GM12878 (cell line): ENCODE data around the gene PRRC2A. TPM values are rescaled to one million over a fixed set of nuclear protein-coding genes. Genes with fewer than 3 reads are reported as not detected.

Experiments
- ATAC-seq: fragments of 200-7000 bp; cut with Tn5 transposase; 3 replicates; pipeline ENCODE4 v1.9.1; 2020; ENCODE audit warnings: mild to moderate bottlenecking, moderate library complexity
- BruUV-seq: library from RNA; stranded (reverse); fragments of 400-500 nt; replicated peaks from 2 replicates; lab custom pipeline; 2021; lab: Mats Ljungman, UMichigan
- CTCF ChIA-PET: fragments of 300-600 bp; sonication (Branson Sonifier 250); formaldehyde crosslinking; extraction: SDS; loops from one replicate; lab custom pipeline; 2021; ENCODE audit warnings: inconsistent platforms; lab: Yijun Ruan, JAX
- POLR2A ChIA-PET: fragments of 350-600 bp; formaldehyde crosslinking; extraction: SDS; loops from one replicate; lab custom pipeline; 2021; ENCODE audit warnings: inconsistent platforms; lab: Charles Lee
- RAD21 ChIA-PET: fragments of 300-600 bp; sonication (Branson Sonifier 250); formaldehyde crosslinking; loops from one replicate; lab custom pipeline; 2023; ENCODE audit warnings: antibody characterized with exemption; ENCODE audit not compliant: unreplicated experiment; lab: Charles Lee
- SMC1A ChIA-PET: fragments of 300-600 bp; sonication (Branson Sonifier 250); formaldehyde crosslinking; loops from one replicate; lab custom pipeline; 2023; ENCODE audit not compliant: unreplicated experiment, uncharacterized antibody; lab: Charles Lee
- DNase-seq: peaks from one replicate; pipeline ENCODE4 v3.0.0-alpha.2; 2011; ENCODE audit warnings: low read depth, low spot score
- FAIRE-seq: peaks from 3 replicates; lab custom pipeline; 2011; peaks lifted over from hg19 to GRCh38; lab: Jason Lieb, UNC
- H2AFZ ChIP-seq: 2 replicates; pipeline ENCODE4 v1.6.0; 2011; ENCODE audit warnings: low read depth, low read length, control low read depth; ENCODE audit not compliant: control insufficient read depth
- H3K27ac ChIP-seq: 2 replicates; pipeline ENCODE4 v1.5.1; 2011; ENCODE audit warnings: control low read depth; ENCODE audit not compliant: control insufficient read depth, insufficient read depth
- H3K27me3 ChIP-seq, 2 experiments: replicated peaks in 1 of 2; 2 replicates each; pipeline versions ENCODE4 v1.6.0 to v1.6.1; 2011; ENCODE audit warnings: low read length in 1 of 2; ENCODE audit not compliant: control insufficient read depth in 2 of 2, insufficient read depth in 2 of 2
- H3K36me3 ChIP-seq, 2 experiments: 2 replicates each; pipeline ENCODE4 v1.5.1; 2011; ENCODE audit warnings: low read length in 1 of 2; ENCODE audit not compliant: control insufficient read depth in 2 of 2, insufficient read depth in 2 of 2
- H3K4me1 ChIP-seq: 2 replicates; pipeline ENCODE4 v1.6.1; 2011; ENCODE audit warnings: mild to moderate bottlenecking, low read length, moderate library complexity, mixed read lengths; ENCODE audit not compliant: control insufficient read depth, insufficient read depth
- H3K4me2 ChIP-seq: 2 replicates; pipeline ENCODE4 v1.6.0; 2011; ENCODE audit warnings: control low read depth; ENCODE audit not compliant: control insufficient read depth, insufficient read depth
- H3K4me3 ChIP-seq: fragments of 200-600 bp; sonication (generic); 2 replicates; pipeline ENCODE4 v1.5.1; 2016
- H3K79me2 ChIP-seq: 2 replicates; pipeline ENCODE4 v1.6.0; 2011; ENCODE audit warnings: low read length; ENCODE audit not compliant: control insufficient read depth, insufficient read depth
- H3K9ac ChIP-seq: 2 replicates; pipeline ENCODE4 v1.8.0; 2011; ENCODE audit warnings: low read length, control low read depth, mixed read lengths; ENCODE audit not compliant: control insufficient read depth, insufficient read depth
- H3K9me3 ChIP-seq: replicated peaks from 3 replicates; pipeline ENCODE4 v1.5.1; 2011; ENCODE audit warnings: mild to moderate bottlenecking, low read length; ENCODE audit not compliant: control insufficient read depth, insufficient read depth
- H4K20me1 ChIP-seq: 2 replicates; pipeline ENCODE4 v1.6.0; 2011; ENCODE audit not compliant: control insufficient read depth, insufficient read depth
- BMI1 ChIP-seq: fragments of 450-650 bp; IDR thresholded peaks from 2 replicates; pipeline ENCODE4 v1.6.1; 2016; ENCODE audit warnings: mild to moderate bottlenecking, moderate library complexity, borderline replicate concordance
- CBX5 ChIP-seq: sonication (generic); IDR thresholded peaks from 2 replicates; pipeline ENCODE4 v1.6.1; 2016; ENCODE audit warnings: low read depth, moderate library complexity, mild to moderate bottlenecking, inconsistent platforms
- DPF2 ChIP-seq: fragments of 450-650 bp; IDR thresholded peaks from 2 replicates; pipeline ENCODE4 v1.6.1; 2017; ENCODE audit warnings: mild to moderate bottlenecking
- EED ChIP-seq: sonication (generic); IDR thresholded peaks from 2 replicates; pipeline ENCODE4 v1.6.1; 2016; ENCODE audit warnings: antibody characterized with exemption, low read depth
- EZH2 ChIP-seq: IDR thresholded peaks from 2 replicates; pipeline ENCODE4 v1.6.1; 2012; ENCODE audit warnings: low read depth, mild to moderate bottlenecking, control low read depth, inconsistent platforms, low read length, borderline replicate concordance; ENCODE audit not compliant: control insufficient read depth
- GATAD2B ChIP-seq: fragments of 450-650 bp; conservative IDR thresholded peaks from 2 replicates; pipeline ENCODE4 v1.6.1; 2017; ENCODE audit warnings: low read depth, mild to moderate bottlenecking, moderate library complexity
- IKZF1 ChIP-seq: fragments of 450-650 bp; conservative IDR thresholded peaks from 2 replicates; pipeline ENCODE4 v1.6.1; 2017; ENCODE audit warnings: antibody characterized with exemption, mild to moderate bottlenecking
- KDM1A ChIP-seq: fragments of 200-600 bp; sonication (generic); IDR thresholded peaks from 2 replicates; pipeline ENCODE4 v1.6.1; 2016; ENCODE audit warnings: borderline replicate concordance
- MEF2A ChIP-seq: IDR thresholded peaks from 2 replicates; pipeline ENCODE4 v1.6.1; 2011; ENCODE audit warnings: low read depth, mild to moderate bottlenecking, low read length, moderate library complexity; ENCODE audit not compliant: insufficient read depth
- MEF2B ChIP-seq: fragments of 450-650 bp; IDR thresholded peaks from 2 replicates; pipeline ENCODE4 v1.6.1; 2018; ENCODE audit warnings: mild to moderate bottlenecking, moderate library complexity; ENCODE audit not compliant: partially characterized antibody, poor library complexity, severe bottlenecking
- NBN ChIP-seq: fragments of 450-650 bp; IDR thresholded peaks from 2 replicates; pipeline ENCODE4 v1.6.1; 2016
- NFIC ChIP-seq: IDR thresholded peaks from 2 replicates; pipeline ENCODE4 v1.6.1; 2012; ENCODE audit warnings: low read depth, mild to moderate bottlenecking, inconsistent platforms, low read length, moderate library complexity
- NFYB ChIP-seq: IDR thresholded peaks from 2 replicates; pipeline ENCODE4 v1.6.1; 2011; ENCODE audit warnings: low read depth, mild to moderate bottlenecking, low read length, improper control_type of control experiment, moderate library complexity; ENCODE audit not compliant: insufficient read depth
- PAX5 ChIP-seq: IDR thresholded peaks from 2 replicates; pipeline ENCODE4 v1.6.1; 2011; ENCODE audit warnings: low read depth, low read length, borderline replicate concordance
- SMARCA5 ChIP-seq: fragments of 450-650 bp; IDR thresholded peaks from 2 replicates; pipeline ENCODE4 v1.6.1; 2017; ENCODE audit warnings: mild to moderate bottlenecking
- SREBF2 ChIP-seq: IDR thresholded peaks from 2 replicates; pipeline ENCODE4 v1.6.1; 2012; ENCODE audit warnings: mild to moderate bottlenecking, low read length
- STAT1 ChIP-seq: fragments of 450-650 bp; conservative IDR thresholded peaks from 2 replicates; pipeline ENCODE4 v1.6.1; 2014; ENCODE audit warnings: antibody characterized with exemption, mild to moderate bottlenecking
- SUZ12 ChIP-seq: fragments of 200-600 bp; sonication (generic); IDR thresholded peaks from one replicate; pipeline ENCODE4 v1.6.1; 2018; ENCODE audit warnings: antibody characterized with exemption, mild to moderate bottlenecking; ENCODE audit not compliant: unreplicated experiment
- TAF1 ChIP-seq: IDR thresholded peaks from 2 replicates; pipeline ENCODE4 v1.6.1; 2011; ENCODE audit warnings: mild to moderate bottlenecking, low read depth, low read length, borderline replicate concordance
- TCF12 ChIP-seq: IDR thresholded peaks from 2 replicates; pipeline ENCODE4 v1.6.1; 2011; ENCODE audit warnings: low read depth, mild to moderate bottlenecking, low read length
- TCF3 ChIP-seq: IDR thresholded peaks from 2 replicates; pipeline ENCODE4 v1.6.1; 2012; ENCODE audit warnings: low read depth, mild to moderate bottlenecking, low read length, borderline replicate concordance; ENCODE audit not compliant: insufficient read depth
- WGBS: methylation state at CpG from one replicate; pipeline ENCODE4 v1.1.6; 2016; ENCODE audit warnings: low lambda C conversion rate; ENCODE audit not compliant: insufficient replicate concordance, insufficient coverage; ENCODE audit errors: missing lambda C conversion rate; 5-methylcytosine and 5-hydroxymethylcytosine counted together
- in situ Hi-C: fragments of 300-500 bp; cut with MboI; formaldehyde crosslinking; loops from 9 replicates; pipeline ENCODE4 v1.14.3; 2018; ENCODE audit warnings: mixed read lengths
- intact Hi-C: fragments of 100-400 bp; cut with micrococcal nuclease; formaldehyde crosslinking; loops from one replicate; pipeline ENCODE4 v1.14.2; 2022; ENCODE audit not compliant: unreplicated experiment
- polyA plus RNA-seq, 11 experiments: library from polyadenylated mRNA; depleted of rRNA in 4 of 11; unstranded in 6 of 11; stranded (reverse) in 5 of 11; fragments of >200 nt; fragmentation: Nextera tagmentation in 4 of 11; fragmentation: Illumina TruSeq in 1 of 11; extraction: Ambion mirVana in 4 of 11; extraction: Trizol in 1 of 11; gene quantifications; 1 replicate in 1 of 11; 2 replicates in 10 of 11; pipeline versions ENCODE4 v1.2.1 to v1.2.3, GENCODE V29; 2011 to 2016; ENCODE audit warnings: inconsistent platforms in 2 of 11, missing spikeins in 2 of 11, low read depth in 1 of 11
- total RNA-seq, 4 experiments: library from RNA; depleted of rRNA in 3 of 4; stranded (reverse); fragments of >200 nt in 3 of 4; fragmentation: Illumina TruSeq in 1 of 4; extraction: Trizol in 1 of 4; gene quantifications; 2 replicates each; pipeline versions ENCODE4 v1.2.1 to v1.2.3, GENCODE V29; 2013 to 2021
- TF ChIP-seq, protein P1 (sequence below): fragments of 450-650 bp; IDR thresholded peaks from 2 replicates; pipeline ENCODE4 v1.6.1; 2016; ENCODE audit warnings: mild to moderate bottlenecking
- TF ChIP-seq, protein P2 (sequence below): IDR thresholded peaks from 2 replicates; pipeline ENCODE4 v1.6.1; 2011; ENCODE audit warnings: low read depth, mild to moderate bottlenecking, low read length, moderate library complexity, borderline replicate concordance; ENCODE audit errors: extremely low read depth

The PRRC2A gene
- total and polyA plus RNA-seq, 10 of the 15 experiments (the other 5 are each of a cell fraction or from before 2014, with no cell fraction given): 0.40 to 244 (median 61.3) TPM

DNA sequence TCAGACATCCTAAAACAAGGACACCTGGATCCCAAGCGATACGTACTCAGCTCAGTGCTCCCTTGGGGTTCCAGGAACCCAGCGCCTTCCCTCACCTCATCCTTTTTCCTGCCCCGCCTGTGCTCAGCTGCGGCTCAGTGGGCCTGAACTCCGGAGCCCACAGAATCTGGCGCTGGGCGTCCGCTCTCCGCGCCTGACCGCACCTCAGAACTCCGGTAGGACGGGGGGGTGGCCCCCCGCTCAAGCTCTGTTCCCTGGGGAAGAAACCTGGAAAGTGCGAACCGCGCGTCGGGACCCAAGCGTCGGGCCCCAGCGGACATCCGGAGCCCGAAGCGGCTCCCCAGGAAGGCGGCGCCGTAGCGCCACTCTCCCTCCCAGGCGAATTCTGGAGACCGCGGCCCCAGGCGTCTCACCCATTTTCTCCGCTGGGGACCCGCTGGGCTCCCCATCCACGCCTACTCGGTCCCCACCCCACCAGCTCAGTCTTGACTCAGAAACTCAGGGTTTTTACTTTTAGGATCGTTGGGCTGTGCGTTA is 60.7 kb downstream of the PRRC2A start:
- no peaks in the 10 kb centered on the region for H3K36me3 ChIP-seq
- peak overlapping the region; percentile 71 for H3K4me3 ChIP-seq
- intact Hi-C loops (loop anchor here (5.0 kb wide), 1 partner anchor 51 kb away; no protein-coding TSS in a partner anchor), in situ Hi-C loops (no loop called here)
- FAIRE-seq: no peak
- 2% methylated on average over 40 of the region's 40 CpGs for WGBS
- ChIA-PET POLR2A (interaction anchor here (0.6 to 0.7 kb wide), 4 partner anchors 57 to 146 kb away, joined by 3 to 7 read pairs (median 4); partner anchors contain the start of gene HSPA1B), CTCF (interaction anchor here (0.6 to 2.7 kb wide), 25 partner anchors 9 to 242 kb away, joined by 3 to 16 read pairs (median 3); partner anchors contain the start of genes HSPA1A, HSPA1L and LY6G5B), SMC1A (interaction anchor here (0.7 to 2.5 kb wide), 8 partner anchors 50 to 242 kb away, joined by 3 to 12 read pairs (median 4); partner anchors contain the start of gene MSH5), RAD21 (interaction anchor here (0.9 to 2.5 kb wide), 8 partner anchors 32 to 242 kb away, joined by 3 to 30 read pairs (median 4); partner anchors contain the start of genes ATP6V1G2, DDAH2 and NEU1)
- peaks cover 6% of the 10 kb centered on the region for H3K4me1 ChIP-seq
- ATAC-seq: peak; percentile 81
- H3K79me2 ChIP-seq: no peaks in the 10 kb centered on the region
- peak overlapping the region; percentile 64 for H2AFZ ChIP-seq
- no peaks in the 10 kb centered on the region for H3K27me3 ChIP-seq
- H4K20me1 ChIP-seq: no peaks in the 10 kb centered on the region
- H3K4me2 ChIP-seq: peak overlapping the region; percentile 87
- peak overlapping the region; percentile 41; the same call in 1 of the 2 replicates for H3K9ac ChIP-seq
- H3K27ac ChIP-seq: peak overlapping the region; percentile 15; the same call in 1 of the 2 replicates
- no peaks in the 10 kb centered on the region for H3K9me3 ChIP-seq
- DNase-seq: no peak
- TSS peak; percentile 48 for BruUV-seq
- no peak for TF ChIP-seq NFIC
- no peak for TF ChIP-seq STAT1
- TF ChIP-seq GATAD2B: 0 out of 2 replicates have a peak, but pooled peaks have one; percentile 37
- no peak for TF ChIP-seq NFYB
- TF ChIP-seq MEF2B: peak; percentile 63
- TF ChIP-seq PAX5: no peak
- TF ChIP-seq, protein P1, sequence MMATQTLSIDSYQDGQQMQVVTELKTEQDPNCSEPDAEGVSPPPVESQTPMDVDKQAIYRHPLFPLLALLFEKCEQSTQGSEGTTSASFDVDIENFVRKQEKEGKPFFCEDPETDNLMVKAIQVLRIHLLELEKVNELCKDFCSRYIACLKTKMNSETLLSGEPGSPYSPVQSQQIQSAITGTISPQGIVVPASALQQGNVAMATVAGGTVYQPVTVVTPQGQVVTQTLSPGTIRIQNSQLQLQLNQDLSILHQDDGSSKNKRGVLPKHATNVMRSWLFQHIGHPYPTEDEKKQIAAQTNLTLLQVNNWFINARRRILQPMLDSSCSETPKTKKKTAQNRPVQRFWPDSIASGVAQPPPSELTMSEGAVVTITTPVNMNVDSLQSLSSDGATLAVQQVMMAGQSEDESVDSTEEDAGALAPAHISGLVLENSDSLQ: no peak
- TF ChIP-seq NBN: no peak
- TF ChIP-seq EED: peak; percentile 43; the same call in 1 of the 2 replicates
- TF ChIP-seq TCF3: no peak
- no peak for TF ChIP-seq TCF12
- TF ChIP-seq SUZ12: no peak
- TF ChIP-seq MEF2A: no peak
- no peak for TF ChIP-seq SMARCA5
- 0 out of 2 replicates have a peak, but pooled peaks have one; percentile 36 for TF ChIP-seq DPF2
- TF ChIP-seq KDM1A: no peak
- TF ChIP-seq TAF1: 0 out of 2 replicates have a peak, but pooled peaks have one; percentile 6
- TF ChIP-seq CBX5: no peak
- TF ChIP-seq, protein P2, sequence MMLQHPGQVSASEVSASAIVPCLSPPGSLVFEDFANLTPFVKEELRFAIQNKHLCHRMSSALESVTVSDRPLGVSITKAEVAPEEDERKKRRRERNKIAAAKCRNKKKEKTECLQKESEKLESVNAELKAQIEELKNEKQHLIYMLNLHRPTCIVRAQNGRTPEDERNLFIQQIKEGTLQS: no peak
- no peak for TF ChIP-seq BMI1
- no peak for TF ChIP-seq SREBF2
- TF ChIP-seq EZH2: no peak
- TF ChIP-seq IKZF1: peak; percentile 89
